Activated CD4-positive, alpha-beta T cell treated with anti-CD3 and anti-CD28 coated beads for 36 hours (primary cell): ENCODE results near the gene NAGLU. TPM values are rescaled to one million over a fixed set of nuclear protein-coding genes. Genes with fewer than 3 reads are reported as not detected.

Experiments
- ATAC-seq: fragments of 200-7000 bp; cut with Tn5 transposase; one replicate; pipeline ENCODE4 v1.10.0; 2021; ENCODE audit warnings: mild to moderate bottlenecking, moderate library complexity
- CTCF ChIA-PET: fragments of 350-600 bp; sonication (Branson Sonifier 250); formaldehyde crosslinking; loops from one replicate; lab custom pipeline; 2021; ENCODE audit warnings: antibody characterized with exemption; lab: Charles Lee
- POLR2A ChIA-PET: fragments of 350-600 bp; sonication (Branson Sonifier 250); formaldehyde crosslinking; loops from one replicate; lab custom pipeline; 2021; ENCODE audit warnings: antibody characterized with exemption, inconsistent platforms; lab: Charles Lee
- DNase-seq: peaks from one replicate; pipeline ENCODE4 v3.0.0-alpha.2; 2020
- H3K27ac Mint-ChIP-seq: one replicate; pipeline ENCODE4 v1.8.0; 2021; ENCODE audit warnings: mixed read lengths
- H3K27me3 Mint-ChIP-seq: one replicate; pipeline ENCODE4 v1.8.0; 2021; ENCODE audit warnings: mixed read lengths
- H3K36me3 Mint-ChIP-seq: one replicate; pipeline ENCODE4 v1.8.0; 2021; ENCODE audit warnings: low read depth, mixed read lengths
- H3K4me1 Mint-ChIP-seq: one replicate; pipeline ENCODE4 v1.8.0; 2021; ENCODE audit warnings: mixed read lengths
- H3K4me3 Mint-ChIP-seq: one replicate; pipeline ENCODE4 v1.8.0; 2021; ENCODE audit warnings: mild to moderate bottlenecking, moderate library complexity, mixed read lengths
- H3K9me3 Mint-ChIP-seq: one replicate; pipeline ENCODE4 v1.8.0; 2021; ENCODE audit warnings: low read depth, mixed read lengths
- intact Hi-C, 2 experiments: fragments of 100-400 bp; cut with DNase I in 1 of 2; cut with micrococcal nuclease in 1 of 2; formaldehyde crosslinking; loops; one replicate each; pipeline versions ENCODE4 v1.14.2 to v1.15.1; 2022 to 2024; cut with DNase I, micrococcal nuclease
- total RNA-seq, 2 experiments: library from RNA; stranded (reverse); gene quantifications; one replicate each; pipeline ENCODE4 v1.2.3, GENCODE V29; 2021

The NAGLU gene
- total RNA-seq, 2 experiments from 2014 or later = 9.7 to 12.5 TPM

DNA sequence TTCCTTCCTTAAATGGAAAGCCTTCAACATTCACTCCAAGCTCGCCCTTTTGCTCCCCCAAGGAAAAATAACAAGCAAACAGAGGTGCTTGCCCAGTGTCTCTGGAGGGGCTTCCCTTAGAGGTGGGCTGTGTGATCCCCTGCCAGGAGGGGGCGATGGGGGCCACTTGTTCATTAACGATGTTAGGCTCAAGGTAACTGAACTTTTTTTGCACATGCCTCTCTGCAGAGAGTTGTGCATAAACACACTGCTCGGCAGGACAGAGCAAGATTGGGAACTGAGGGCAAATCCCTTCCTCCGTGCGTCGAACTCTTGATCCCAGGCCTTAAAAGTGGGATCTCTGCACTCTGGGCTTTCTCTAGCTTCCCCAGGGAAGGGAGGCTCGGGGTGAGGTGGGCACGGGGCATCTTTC is 15.5 kb upstream of the NAGLU start:
- DNase-seq (peak; percentile 53), ATAC-seq (no peak)
- ChIA-PET CTCF (interaction anchor here (0.6 to 3.9 kb wide), 10 partner anchors 13 to 384 kb away, joined by 3 to 18 read pairs (median 4); partner anchors contain the start of genes CAVIN1 and NAGLU), POLR2A (interaction anchor here (0.7 to 0.9 kb wide), 2 partner anchors 9 to 106 kb away, joined by 3 read pairs; no protein-coding TSS in a partner anchor)
- no peaks in the 10 kb centered on the region for H3K9me3 Mint-ChIP-seq
- no peak overlapping the region for H3K27ac Mint-ChIP-seq
- intact Hi-C loops = no loop called here
- H3K4me3 Mint-ChIP-seq = no peak overlapping the region
- peaks cover 14% of the 10 kb centered on the region for H3K4me1 Mint-ChIP-seq
- H3K36me3 Mint-ChIP-seq = peaks cover 11% of the 10 kb centered on the region
- peaks cover 2% of the 10 kb centered on the region for H3K27me3 Mint-ChIP-seq

GRCh38 chr17:42521036-42521435 is 15.0 kb upstream of the NAGLU start:
- Mint-ChIP-seq H3K4me3 (no peak overlapping the region), H3K9me3 (no peaks in the 10 kb centered on the region), H3K4me1 (peaks cover 14% of the 10 kb centered on the region), H3K36me3 (peaks cover 11% of the 10 kb centered on the region), H3K27ac (no peak overlapping the region), H3K27me3 (peaks cover 2% of the 10 kb centered on the region)
- DNase-seq = no peak
- peak; percentile 49 for ATAC-seq
- ChIA-PET POLR2A (interaction anchor here (0.7 to 0.9 kb wide), 2 partner anchors 10 to 106 kb away, joined by 3 read pairs; no protein-coding TSS in a partner anchor), CTCF (interaction anchor here (0.6 to 3.9 kb wide), 12 partner anchors 11 to 385 kb away, joined by 3 to 18 read pairs (median 3); partner anchors contain the start of genes CAVIN1 and NAGLU)
- intact Hi-C loops = no loop called here

GRCh38 chr17:42521666-42522262 is 14.3 kb upstream of the NAGLU start:
- DNase-seq (no peak), ATAC-seq (no peak)
- no peaks in the 10 kb centered on the region for H3K9me3 Mint-ChIP-seq
- H3K36me3 Mint-ChIP-seq = peaks cover 11% of the 10 kb centered on the region
- H3K4me1 Mint-ChIP-seq = peaks cover 14% of the 10 kb centered on the region
- H3K4me3 Mint-ChIP-seq = no peak overlapping the region
- POLR2A ChIA-PET = interaction anchor here (0.9 kb wide), 1 partner anchor 10 kb away, joined by 3 read pairs; no protein-coding TSS in a partner anchor
- no peak overlapping the region for H3K27ac Mint-ChIP-seq
- intact Hi-C loops = no loop called here
- CTCF ChIA-PET = interaction anchor here (0.6 to 2.3 kb wide), 4 partner anchors 11 to 248 kb away, joined by 3 to 12 read pairs (median 4); no protein-coding TSS in a partner anchor
- peaks cover 2% of the 10 kb centered on the region for H3K27me3 Mint-ChIP-seq

DNA sequence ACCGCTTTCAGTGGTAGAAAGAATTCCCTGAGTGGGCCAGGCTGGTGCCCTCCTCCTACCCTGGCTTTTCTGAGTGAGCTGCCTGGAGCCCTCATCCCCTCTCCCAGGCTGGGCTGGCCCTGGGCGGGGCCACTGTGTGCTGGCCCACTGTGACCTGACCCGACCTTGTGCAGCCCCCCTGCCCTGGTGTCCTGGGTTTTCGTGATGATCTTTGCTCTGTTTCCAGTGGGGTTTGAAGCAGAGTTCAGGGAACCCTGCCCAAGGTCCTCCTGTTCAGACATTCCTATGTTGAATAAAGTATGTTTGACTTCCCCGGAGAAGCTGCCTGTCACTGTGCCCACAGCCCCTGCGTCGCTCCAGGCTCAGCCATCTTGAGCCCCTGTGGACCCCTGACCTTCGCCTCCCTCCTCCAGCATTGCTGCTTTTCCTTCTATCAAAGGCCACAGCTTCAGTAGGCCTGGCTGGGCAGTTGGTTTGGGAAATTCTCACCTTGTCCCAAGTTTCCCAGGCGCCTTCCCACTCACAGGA is 13.7 kb upstream of the NAGLU start:
- Mint-ChIP-seq H3K27me3 (peaks cover 2% of the 10 kb centered on the region), H3K36me3 (peaks cover 11% of the 10 kb centered on the region), H3K4me3 (no peak overlapping the region), H3K9me3 (no peaks in the 10 kb centered on the region), H3K4me1 (peaks cover 16% of the 10 kb centered on the region), H3K27ac (no peak overlapping the region)
- ChIA-PET POLR2A (no interaction called here), CTCF (interaction anchor here (0.7 kb wide), 1 partner anchor 1699 kb away, joined by 3 read pairs; no protein-coding TSS in a partner anchor)
- intact Hi-C loops = no loop called here
- ATAC-seq (no peak), DNase-seq (no peak)

- ChIA-PET POLR2A (no interaction called here), CTCF (interaction anchor here (0.7 kb wide), 1 partner anchor 1698 kb away, joined by 3 read pairs; no protein-coding TSS in a partner anchor)
- Mint-ChIP-seq H3K27me3 (peaks cover 2% of the 10 kb centered on the region), H3K4me3 (no peak overlapping the region), H3K27ac (no peak overlapping the region), H3K36me3 (peaks cover 11% of the 10 kb centered on the region), H3K9me3 (no peaks in the 10 kb centered on the region), H3K4me1 (peaks cover 15% of the 10 kb centered on the region)
- intact Hi-C loops = no loop called here
- ATAC-seq = no peak
- no peak for DNase-seq
Measured at GRCh38 chr17:42522798-42523278, 13.2 kb upstream of the NAGLU start.

DNA sequence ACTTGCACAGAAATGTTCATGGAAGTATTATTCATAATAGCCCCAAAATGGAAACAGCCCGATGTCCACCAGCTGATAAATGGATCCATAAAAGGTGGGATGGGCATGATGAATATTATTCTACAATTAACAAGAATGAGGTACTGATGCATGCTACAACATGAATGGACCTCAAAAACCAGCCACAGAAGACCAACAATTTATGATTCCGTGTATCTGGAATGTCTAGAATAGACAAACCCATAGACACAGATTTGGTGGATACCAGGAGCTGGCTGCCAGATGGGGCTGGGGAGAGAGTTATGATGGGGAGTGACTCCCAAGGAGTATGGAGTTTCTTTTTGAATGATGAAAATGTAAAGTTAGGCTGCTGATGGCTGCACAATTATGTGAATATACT is 10.8 kb upstream of the NAGLU start:
- POLR2A ChIA-PET = interaction anchor here (0.5 kb wide), 1 partner anchor 53 kb away, joined by 4 read pairs; no protein-coding TSS in a partner anchor
- no peaks in the 10 kb centered on the region for H3K9me3 Mint-ChIP-seq
- DNase-seq = no peak
- no peak overlapping the region for H3K4me3 Mint-ChIP-seq
- H3K27ac Mint-ChIP-seq = no peak overlapping the region
- H3K27me3 Mint-ChIP-seq = peaks cover 2% of the 10 kb centered on the region
- intact Hi-C loops = loop anchor here in 1 of 2 experiments (5.0 kb wide), 1 partner anchor 213 kb away; no protein-coding TSS in a partner anchor
- CTCF ChIA-PET = interaction anchor here (0.6 kb wide), 1 partner anchor 431 kb away, joined by 3 read pairs; no protein-coding TSS in a partner anchor
- peaks cover 25% of the 10 kb centered on the region for H3K4me1 Mint-ChIP-seq
- H3K36me3 Mint-ChIP-seq = peaks cover 11% of the 10 kb centered on the region
- no peak for ATAC-seq

DNA sequence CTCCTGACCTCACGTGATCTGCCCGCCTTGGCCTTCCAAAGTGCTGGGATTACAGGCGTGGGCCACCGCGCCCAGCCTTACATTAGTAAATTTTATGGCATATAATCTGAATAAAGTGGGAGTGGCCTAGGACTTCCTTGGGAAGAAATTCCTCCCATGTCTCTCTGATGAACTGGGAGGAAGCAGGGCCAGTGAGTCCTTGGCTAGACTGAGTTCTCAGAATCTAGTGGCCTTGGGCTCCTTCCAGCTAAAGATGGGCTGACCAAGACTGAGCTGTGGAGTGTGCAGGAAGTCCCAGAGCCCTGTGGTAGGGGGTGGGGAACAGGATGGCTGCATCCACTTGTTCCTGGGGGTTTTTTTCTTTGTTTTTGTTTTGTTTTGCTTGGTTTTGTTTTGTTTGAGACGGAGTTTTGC is 10.0 kb upstream of the NAGLU start:
- no peak overlapping the region for H3K27ac Mint-ChIP-seq
- intact Hi-C loops = loop anchor here (2.0 to 5.0 kb wide), 2 partner anchors 213 to 214 kb away; no protein-coding TSS in a partner anchor
- DNase-seq = no peak
- CTCF ChIA-PET = interaction anchor here (0.6 to 1.9 kb wide), 2 partner anchors 14 to 214 kb away, joined by 4 to 6 read pairs; no protein-coding TSS in a partner anchor
- no peak for ATAC-seq
- POLR2A ChIA-PET = no interaction called here
- peaks cover 31% of the 10 kb centered on the region for H3K4me1 Mint-ChIP-seq
- peaks cover 2% of the 10 kb centered on the region for H3K27me3 Mint-ChIP-seq
- no peak overlapping the region for H3K4me3 Mint-ChIP-seq
- no peaks in the 10 kb centered on the region for H3K9me3 Mint-ChIP-seq
- H3K36me3 Mint-ChIP-seq = peaks cover 11% of the 10 kb centered on the region

DNA sequence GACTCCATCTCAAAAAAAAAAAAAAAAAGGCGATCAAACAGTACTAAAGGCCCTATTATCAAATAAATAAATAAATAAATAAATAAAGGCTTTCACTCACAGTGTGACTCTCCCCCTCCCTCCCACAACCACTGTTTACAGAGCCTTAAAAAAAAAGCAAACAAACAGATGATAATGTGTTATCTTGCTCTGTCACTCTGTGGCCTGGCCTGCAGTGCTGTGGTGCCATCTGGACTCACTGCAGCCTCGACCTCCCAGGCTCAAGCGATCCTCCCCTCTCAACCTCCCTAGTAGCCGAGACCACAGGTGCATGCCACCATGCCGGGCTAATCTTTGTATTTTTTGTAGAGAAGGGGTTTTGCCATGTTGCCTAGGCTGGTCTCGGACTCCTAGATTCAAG is 8.1 kb upstream of the NAGLU start:
- no peaks in the 10 kb centered on the region for H3K36me3 Mint-ChIP-seq
- POLR2A ChIA-PET = interaction anchor here (0.6 to 0.7 kb wide), 2 partner anchors 122 to 676 kb away, joined by 3 to 8 read pairs; no protein-coding TSS in a partner anchor

DNA sequence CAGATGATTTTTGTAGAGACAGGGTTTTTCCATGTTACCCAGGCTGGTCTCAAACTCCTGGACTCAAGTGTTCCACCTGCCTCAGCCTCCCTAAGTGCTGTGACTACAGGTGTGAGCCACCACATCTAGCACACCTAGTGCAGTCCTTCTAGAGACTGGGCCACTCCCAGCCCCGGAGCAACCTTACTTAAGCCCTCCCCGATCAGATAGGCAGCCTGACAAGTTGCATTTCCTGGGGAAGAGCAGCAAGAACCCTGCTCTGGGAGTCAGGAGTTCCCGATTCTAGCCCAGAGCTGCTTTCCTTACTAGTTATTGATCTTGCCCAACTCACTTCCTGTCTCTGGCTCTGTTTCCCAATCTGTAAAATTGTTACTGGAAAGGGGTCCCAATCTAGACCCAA is 7.0 kb upstream of the NAGLU start:
- DNase-seq = no peak
- H3K36me3 Mint-ChIP-seq = no peaks in the 10 kb centered on the region
- H3K9me3 Mint-ChIP-seq = no peaks in the 10 kb centered on the region
- H3K4me3 Mint-ChIP-seq = no peak overlapping the region
- ChIA-PET POLR2A (no interaction called here), CTCF (interaction anchor here (0.6 to 1.4 kb wide), 4 partner anchors 11 to 469 kb away, joined by 3 to 5 read pairs (median 4); partner anchors contain the start of gene RPL27)
- peaks cover 34% of the 10 kb centered on the region for H3K4me1 Mint-ChIP-seq
- no peak for ATAC-seq
- intact Hi-C loops = loop anchor here in 1 of 2 experiments (5.0 kb wide), 1 partner anchor 217 kb away; no protein-coding TSS in a partner anchor
- no peak overlapping the region for H3K27ac Mint-ChIP-seq
- H3K27me3 Mint-ChIP-seq = no peaks in the 10 kb centered on the region

More for the DNA sequence above, 8.1 kb upstream of the NAGLU start:
- no peak overlapping the region for H3K27ac Mint-ChIP-seq
- no peaks in the 10 kb centered on the region for H3K27me3 Mint-ChIP-seq
- CTCF ChIA-PET = interaction anchor here (0.6 to 1.9 kb wide), 23 partner anchors 10 to 501 kb away, joined by 3 to 8 read pairs (median 4); partner anchors contain the start of gene CAVIN1
- peaks cover 37% of the 10 kb centered on the region for H3K4me1 Mint-ChIP-seq
- intact Hi-C loops = loop anchor here (1.0 to 5.0 kb wide), 4 partner anchors 100 to 410 kb away; no protein-coding TSS in a partner anchor
- DNase-seq (no peak), ATAC-seq (no peak)
- H3K9me3 Mint-ChIP-seq = no peaks in the 10 kb centered on the region
- H3K4me3 Mint-ChIP-seq = no peak overlapping the region

- ATAC-seq (no peak), DNase-seq (no peak)
- Mint-ChIP-seq H3K9me3 (no peaks in the 10 kb centered on the region), H3K36me3 (no peaks in the 10 kb centered on the region), H3K4me1 (peaks cover 35% of the 10 kb centered on the region), H3K27me3 (no peaks in the 10 kb centered on the region), H3K27ac (peak overlapping the region; percentile 68), H3K4me3 (no peak overlapping the region)
- intact Hi-C loops = no loop called here
- CTCF ChIA-PET = interaction anchor here (0.6 to 1.5 kb wide), 4 partner anchors 13 to 1020 kb away, joined by 3 to 4 read pairs (median 3); partner anchors contain the start of gene NKIRAS2
- POLR2A ChIA-PET = no interaction called here
Measured at GRCh38 chr17:42530952-42531454, 5.0 kb upstream of the NAGLU start.
